ENCODE measurements around the gene HS3ST2. TPM values are rescaled to one million over a fixed set of nuclear protein-coding genes. Genes with fewer than 3 reads are reported as not detected.
A peak's percentile ranks its signal among the peaks of the same experiment; 100 is the strongest.
"Not testable (repeated sequence)": the region's sequence is repeated elsewhere in the genome, so short reads cannot be mapped to it uniquely, and the experiment has no call there.

The HS3ST2 gene
- total and polyA plus RNA-seq, 8 donors = 0.10 to 2.7 (median 0.40) TPM; not detected in 2

DNA sequence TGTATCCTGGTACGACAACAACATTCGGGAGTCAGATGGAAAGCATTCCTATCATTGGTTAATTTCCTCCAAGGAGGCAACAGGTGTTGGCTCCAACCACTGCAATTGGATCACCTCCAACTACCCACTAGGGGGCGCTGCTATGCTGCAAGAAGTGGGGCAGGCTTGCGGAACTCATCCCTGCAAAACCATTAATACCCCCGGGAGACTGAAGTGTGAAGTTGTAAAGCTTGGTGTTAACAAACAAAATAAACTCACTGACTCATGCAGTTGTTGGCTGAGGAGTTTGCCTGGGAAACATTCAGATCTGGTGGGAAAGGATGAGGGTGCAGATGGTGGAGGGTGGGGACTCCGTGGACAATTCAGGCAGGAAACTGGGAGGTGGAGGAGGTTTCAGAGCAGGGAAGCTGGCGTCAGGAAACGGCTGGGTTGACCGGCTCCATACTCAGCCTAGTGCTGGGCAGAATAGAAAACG, 84.9 kb downstream of the HS3ST2 start:
- peaks cover 0 to 5% (median 0%) of the 10 kb centered on the region in 4 donors for H3K9me3 ChIP-seq
- no peak for TF ChIP-seq POLR2AphosphoS5 (IDR thresholded peaks at IDR 0.05)
- TF ChIP-seq, protein P1, sequence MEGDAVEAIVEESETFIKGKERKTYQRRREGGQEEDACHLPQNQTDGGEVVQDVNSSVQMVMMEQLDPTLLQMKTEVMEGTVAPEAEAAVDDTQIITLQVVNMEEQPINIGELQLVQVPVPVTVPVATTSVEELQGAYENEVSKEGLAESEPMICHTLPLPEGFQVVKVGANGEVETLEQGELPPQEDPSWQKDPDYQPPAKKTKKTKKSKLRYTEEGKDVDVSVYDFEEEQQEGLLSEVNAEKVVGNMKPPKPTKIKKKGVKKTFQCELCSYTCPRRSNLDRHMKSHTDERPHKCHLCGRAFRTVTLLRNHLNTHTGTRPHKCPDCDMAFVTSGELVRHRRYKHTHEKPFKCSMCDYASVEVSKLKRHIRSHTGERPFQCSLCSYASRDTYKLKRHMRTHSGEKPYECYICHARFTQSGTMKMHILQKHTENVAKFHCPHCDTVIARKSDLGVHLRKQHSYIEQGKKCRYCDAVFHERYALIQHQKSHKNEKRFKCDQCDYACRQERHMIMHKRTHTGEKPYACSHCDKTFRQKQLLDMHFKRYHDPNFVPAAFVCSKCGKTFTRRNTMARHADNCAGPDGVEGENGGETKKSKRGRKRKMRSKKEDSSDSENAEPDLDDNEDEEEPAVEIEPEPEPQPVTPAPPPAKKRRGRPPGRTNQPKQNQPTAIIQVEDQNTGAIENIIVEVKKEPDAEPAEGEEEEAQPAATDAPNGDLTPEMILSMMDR (IDR thresholded peaks at IDR 0.05) = peak in 5 of 7 experiments; percentile 53 to 75 (median 68)
- no peak for TF ChIP-seq EP300 (IDR thresholded peaks at IDR 0.05)
- no peak for TF ChIP-seq POLR2A (IDR thresholded peaks at IDR 0.05)
- H3K27ac ChIP-seq = no peak overlapping the region
- 1 to 4% (median 3%) methylated on average over 10 of the region's 10 CpGs for WGBS, 5 donors
- peaks cover 0 to 8% (median 4%) of the 10 kb centered on the region in 4 donors for H3K4me1 ChIP-seq
- H3K36me3 ChIP-seq = no peaks in the 10 kb centered on the region
- intact Hi-C loops (cut with DNase I; ENCODE audit: low total_unique reads) = no loop called here
- no peak overlapping the region for H3K4me3 ChIP-seq
- DNase-seq = peak; percentile 80 to 87
- peaks cover 0 to 77% (median 11%) of the 10 kb centered on the region in 3 donors for H3K27me3 ChIP-seq

DNA sequence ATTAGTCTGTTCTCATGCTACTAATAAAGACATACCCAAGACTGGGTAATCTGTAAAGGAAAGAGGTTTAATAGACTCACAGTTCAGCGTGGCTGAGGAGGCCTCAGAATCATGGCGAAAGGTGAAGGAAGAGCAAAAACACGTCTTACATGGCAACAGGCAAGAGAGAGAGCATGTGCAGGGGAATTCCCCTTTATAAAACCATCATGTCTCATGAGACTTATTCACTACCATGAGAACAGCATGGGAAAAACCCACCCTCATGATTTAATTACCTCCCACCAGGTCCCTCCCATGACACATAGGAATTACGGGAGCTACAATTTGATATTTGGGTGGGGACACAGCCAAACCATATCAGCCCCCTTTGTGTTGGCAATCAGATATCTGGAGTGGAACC, 85.6 kb downstream of the HS3ST2 start:
- H3K36me3 ChIP-seq; H3K27ac ChIP-seq; DNase-seq; H3K9me3 ChIP-seq; intact Hi-C loops (cut with DNase I; ENCODE audit: low total_unique reads); H3K4me3 ChIP-seq; H3K4me1 ChIP-seq: not testable (repeated sequence)
- peaks cover 0 to 76% (median 11%) of the 10 kb centered on the region in 3 donors for H3K27me3 ChIP-seq
- WGBS, 5 donors = 59 to 71% (median 65%) methylated on average over 4 of the region's 4 CpGs

DNA sequence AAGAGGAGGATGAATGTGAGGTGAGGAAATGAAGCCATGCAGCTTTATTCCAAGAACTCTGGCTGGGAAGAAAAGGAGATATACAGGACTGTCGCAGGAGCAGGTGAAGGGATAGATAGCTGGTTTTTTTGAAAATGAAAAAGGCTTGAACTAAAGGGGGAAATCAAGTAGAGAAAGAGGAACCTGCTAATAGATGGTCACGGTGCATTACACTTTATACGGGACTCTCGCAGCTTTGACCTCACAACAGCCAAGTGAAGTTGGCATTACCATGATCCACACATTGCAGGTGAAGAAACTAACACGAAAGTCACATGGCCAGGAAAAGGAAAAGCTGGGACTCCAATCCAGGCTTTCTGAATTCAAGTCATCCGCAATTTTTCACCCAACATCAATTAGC, 86.9 kb downstream of the HS3ST2 start:
- peaks cover 0 to 8% (median 4%) of the 10 kb centered on the region in 4 donors for H3K4me1 ChIP-seq
- no peak overlapping the region for H3K4me3 ChIP-seq
- TF ChIP-seq, protein P1 (IDR thresholded peaks at IDR 0.05) = no peak
- TF ChIP-seq EP300 (IDR thresholded peaks at IDR 0.05) = no peak
- H3K36me3 ChIP-seq = no peaks in the 10 kb centered on the region
- peaks cover 0 to 64% (median 11%) of the 10 kb centered on the region in 3 donors for H3K27me3 ChIP-seq
- H3K9me3 ChIP-seq = peaks cover 0 to 5% (median 0%) of the 10 kb centered on the region in 4 donors
- DNase-seq = no peak
- H3K27ac ChIP-seq = no peak overlapping the region
- WGBS, 5 donors = 79 to 87% (median 85%) methylated on average over 6 of the region's 6 CpGs
- intact Hi-C loops (cut with DNase I; ENCODE audit: low total_unique reads) = no loop called here

DNA sequence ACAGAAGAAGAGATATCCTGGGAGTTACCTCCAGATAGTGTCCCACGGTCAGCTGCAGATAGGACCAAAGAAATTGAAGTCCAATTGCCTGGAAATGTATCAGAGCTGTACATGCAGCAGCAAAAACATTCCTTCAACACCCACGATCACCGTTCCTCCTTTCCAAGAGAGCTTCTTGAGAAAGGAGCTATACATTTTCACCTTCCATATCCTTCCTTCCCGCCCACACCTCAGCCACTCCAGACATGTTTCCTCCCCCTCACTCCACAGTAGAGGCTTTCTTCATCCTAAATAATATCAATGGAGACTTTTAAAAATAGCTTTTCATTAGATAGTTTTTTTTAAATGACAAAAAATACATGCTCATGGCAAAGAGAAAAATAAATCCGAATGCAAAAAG, 87.6 kb downstream of the HS3ST2 start:
- peaks cover 0 to 5% (median 0%) of the 10 kb centered on the region in 4 donors for H3K9me3 ChIP-seq
- no peak for TF ChIP-seq POLR2A (IDR thresholded peaks at IDR 0.05)
- TF ChIP-seq, protein P1 (IDR thresholded peaks at IDR 0.05) = no peak
- TF ChIP-seq POLR2AphosphoS5 (IDR thresholded peaks at IDR 0.05) = no peak
- TF ChIP-seq EP300 (IDR thresholded peaks at IDR 0.05) = no peak
- 67 to 74% (median 70%) methylated on average over 5 of the region's 5 CpGs for WGBS, 5 donors
- H3K27ac ChIP-seq = no peak overlapping the region
- H3K4me1 ChIP-seq = peaks cover 0 to 8% (median 4%) of the 10 kb centered on the region in 4 donors
- H3K4me3 ChIP-seq = no peak overlapping the region
- DNase-seq = no peak
- peaks cover 0 to 60% (median 11%) of the 10 kb centered on the region in 3 donors for H3K27me3 ChIP-seq
- no peaks in the 10 kb centered on the region for H3K36me3 ChIP-seq
- intact Hi-C loops (cut with DNase I; ENCODE audit: low total_unique reads) = no loop called here

DNA sequence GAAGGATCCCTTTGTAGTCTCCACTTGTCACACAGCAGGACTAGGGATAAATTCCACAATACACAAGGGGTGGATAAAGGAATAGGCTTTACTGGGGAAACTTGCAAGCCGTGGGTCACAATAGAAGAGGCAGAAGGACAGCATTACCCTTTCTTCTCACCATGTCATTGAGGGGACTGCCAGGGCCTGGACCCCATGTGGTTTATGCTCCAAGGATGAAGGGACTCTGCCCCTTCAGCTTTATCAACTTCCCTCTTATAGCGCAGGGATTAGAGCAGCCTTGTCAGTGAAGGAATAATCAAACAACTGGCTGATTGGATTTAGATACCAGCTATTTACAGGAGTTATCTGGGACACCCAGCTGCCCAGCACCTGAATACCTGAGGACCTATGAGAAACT, 89.8 kb downstream of the HS3ST2 start:
- intact Hi-C loops (cut with DNase I; ENCODE audit: low total_unique reads) = no loop called here
- WGBS, 5 donors = 22 to 41% (median 28%) methylated on average over 2 of the region's 2 CpGs
- TF ChIP-seq, protein P1 (IDR thresholded peaks at IDR 0.05) = no peak
- TF ChIP-seq POLR2A (IDR thresholded peaks at IDR 0.05) = no peak
- TF ChIP-seq EP300 (IDR thresholded peaks at IDR 0.05) = no peak
- TF ChIP-seq POLR2AphosphoS5 (IDR thresholded peaks at IDR 0.05) = no peak
- H3K9me3 ChIP-seq = peaks cover 0 to 5% (median 0%) of the 10 kb centered on the region in 4 donors
- peaks cover 0 to 7% (median 1%) of the 10 kb centered on the region in 4 donors for H3K4me1 ChIP-seq
- peaks cover 0 to 45% (median 0%) of the 10 kb centered on the region in 3 donors for H3K27me3 ChIP-seq
- no peak overlapping the region for H3K4me3 ChIP-seq
- no peaks in the 10 kb centered on the region for H3K36me3 ChIP-seq
- no peak for DNase-seq
- no peak overlapping the region for H3K27ac ChIP-seq

All from stomach (tissue), 9 donors.